HCT116 (cell line): ENCODE results near the gene SCAMP1.

Experiments
- ATF3 ChIP-seq: IDR thresholded peaks from 2 replicates; pipeline ENCODE4 v1.6.1; 2012
- CTCF ChIP-seq, 3 experiments: fragments of 200-600 bp in 1 of 3; sonication (generic) in 1 of 3; IDR thresholded peaks in 2 of 3; conservative IDR thresholded peaks in 1 of 3; 2 replicates each; pipeline ENCODE4 v1.5.1; 2012 to 2017; ENCODE audit warnings: low read depth in 2 of 3, low read length in 2 of 3, antibody characterized with exemption in 1 of 3, borderline replicate concordance in 1 of 3, control low read depth in 1 of 3, mild to moderate bottlenecking in 1 of 3, mixed read lengths in 1 of 3, mixed run types in 1 of 3, moderate library complexity in 1 of 3; ENCODE audit not compliant: insufficient read depth in 1 of 3
- EZH2 ChIP-seq: fragments of 200-600 bp; sonication (generic); IDR thresholded peaks from 2 replicates; pipeline ENCODE4 v1.6.1; 2017; ENCODE audit warnings: antibody characterized with exemption, mixed run types
- EZH2phosphoT487 ChIP-seq: fragments of 200-600 bp; IDR thresholded peaks from 2 replicates; pipeline ENCODE4 v1.6.1; 2018; ENCODE audit warnings: antibody characterized with exemption, borderline replicate concordance
- FOSL1 ChIP-seq: IDR thresholded peaks from 2 replicates; pipeline ENCODE4 v1.6.1; 2012; ENCODE audit warnings: low read depth
- JUND ChIP-seq: IDR thresholded peaks from 2 replicates; pipeline ENCODE4 v1.6.1; 2012
- POLR2A ChIP-seq: IDR thresholded peaks from 2 replicates; pipeline ENCODE4 v1.7.0; 2011; ENCODE audit warnings: borderline replicate concordance; ENCODE audit not compliant: insufficient read depth, insufficient read length; ENCODE audit errors: extremely low read depth
- POLR2AphosphoS5 ChIP-seq: IDR thresholded peaks from 2 replicates; pipeline ENCODE4 v1.6.1; 2011; ENCODE audit warnings: mild to moderate bottlenecking, low read depth, low read length, moderate library complexity
- ZBTB33 ChIP-seq: IDR thresholded peaks from 2 replicates; pipeline ENCODE4 v1.6.1; 2011; ENCODE audit warnings: mild to moderate bottlenecking, low read length, moderate library complexity; ENCODE audit not compliant: insufficient replicate concordance; ENCODE audit errors: extremely low read depth
- ZNF274 ChIP-seq: fragments of 200-500 bp; sonication (Bioruptor generic); IDR thresholded peaks from 2 replicates; pipeline ENCODE4 v1.6.1; 2014; ENCODE audit warnings: mild to moderate bottlenecking, low read depth, low read length, inconsistent platforms

- no peak for TF ChIP-seq CTCF (IDR thresholded peaks at IDR 0.05 in 2 of 3, conservative IDR thresholded peaks at IDR 0.05 in 1 of 3; ENCODE audit: borderline replicate concordance in 1 of 3, insufficient read depth in 1 of 3, low read depth in 2 of 3, low read length in 2 of 3)
- TF ChIP-seq POLR2A, result no peak
- TF ChIP-seq POLR2AphosphoS5, result no peak
- no peak for TF ChIP-seq EZH2phosphoT487
- no peak for TF ChIP-seq ATF3
- TF ChIP-seq EZH2, result no peak
- no peak for TF ChIP-seq FOSL1
- no peak for TF ChIP-seq ZBTB33
- TF ChIP-seq JUND, result no peak
- no peak for TF ChIP-seq ZNF274
Measured at GRCh38 chr5:78499485-78499884, 139.1 kb downstream of the SCAMP1 start.
